Measurements from ENCODE around the gene EML5.

GRCh38 chr14:88618476-88618875, 174.3 kb downstream of the EML5 start:
- TF ChIP-seq, protein P1, sequence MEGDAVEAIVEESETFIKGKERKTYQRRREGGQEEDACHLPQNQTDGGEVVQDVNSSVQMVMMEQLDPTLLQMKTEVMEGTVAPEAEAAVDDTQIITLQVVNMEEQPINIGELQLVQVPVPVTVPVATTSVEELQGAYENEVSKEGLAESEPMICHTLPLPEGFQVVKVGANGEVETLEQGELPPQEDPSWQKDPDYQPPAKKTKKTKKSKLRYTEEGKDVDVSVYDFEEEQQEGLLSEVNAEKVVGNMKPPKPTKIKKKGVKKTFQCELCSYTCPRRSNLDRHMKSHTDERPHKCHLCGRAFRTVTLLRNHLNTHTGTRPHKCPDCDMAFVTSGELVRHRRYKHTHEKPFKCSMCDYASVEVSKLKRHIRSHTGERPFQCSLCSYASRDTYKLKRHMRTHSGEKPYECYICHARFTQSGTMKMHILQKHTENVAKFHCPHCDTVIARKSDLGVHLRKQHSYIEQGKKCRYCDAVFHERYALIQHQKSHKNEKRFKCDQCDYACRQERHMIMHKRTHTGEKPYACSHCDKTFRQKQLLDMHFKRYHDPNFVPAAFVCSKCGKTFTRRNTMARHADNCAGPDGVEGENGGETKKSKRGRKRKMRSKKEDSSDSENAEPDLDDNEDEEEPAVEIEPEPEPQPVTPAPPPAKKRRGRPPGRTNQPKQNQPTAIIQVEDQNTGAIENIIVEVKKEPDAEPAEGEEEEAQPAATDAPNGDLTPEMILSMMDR (conservative IDR thresholded peaks at IDR 0.05; ENCODE audit: low read depth, low read length) = no peak
- no peak for TF ChIP-seq EZH2 (IDR thresholded peaks at IDR 0.05; ENCODE audit: borderline replicate concordance, low read depth, low read length, poor library complexity, severe bottlenecking)
